Endodermal cell (in vitro differentiated cells): ENCODE data around the gene PTPRM. TPM values are rescaled to one million over a fixed set of nuclear protein-coding genes. Genes with fewer than 3 reads are reported as not detected.

Experiments used
- DNase-seq: peaks from one replicate; pipeline ENCODE4 v3.0.0-alpha.2; 2017
- H3K27ac ChIP-seq: 2 replicates; pipeline ENCODE4 v1.5.1; 2013; ENCODE audit warnings: mild to moderate bottlenecking, low read depth, low read length, moderate library complexity
- H3K27me3 ChIP-seq: 2 replicates; pipeline ENCODE4 v1.6.1; 2013; ENCODE audit warnings: mild to moderate bottlenecking, low read length, moderate library complexity; ENCODE audit not compliant: insufficient read depth, control insufficient read depth, poor library complexity, severe bottlenecking
- H3K36me3 ChIP-seq: 2 replicates; pipeline ENCODE4 v1.7.0; 2013; ENCODE audit warnings: mild to moderate bottlenecking, low read length, moderate library complexity; ENCODE audit not compliant: control insufficient read depth, insufficient read depth
- H3K4me1 ChIP-seq: one replicate; pipeline ENCODE4 v1.7.0; 2013; ENCODE audit warnings: low read length; ENCODE audit not compliant: control insufficient read depth, insufficient read depth
- H3K4me3 ChIP-seq: 2 replicates; pipeline ENCODE4 v1.5.1; 2013; ENCODE audit warnings: mild to moderate bottlenecking, low read length, moderate library complexity
- H3K9ac ChIP-seq: 2 replicates; pipeline ENCODE4 v1.6.1; 2013; ENCODE audit warnings: mild to moderate bottlenecking, low read length, moderate library complexity; ENCODE audit not compliant: poor library complexity, severe bottlenecking; ENCODE audit errors: extremely low read depth
- H3K9me3 ChIP-seq: 2 replicates; pipeline ENCODE4 v1.6.1; 2013; ENCODE audit warnings: mild to moderate bottlenecking, low read length, moderate library complexity; ENCODE audit not compliant: control insufficient read depth
- H3K27ac Mint-ChIP-seq: 2 replicates; pipeline ENCODE4 v1.8.0; 2020; ENCODE audit warnings: mixed read lengths
- H3K27me3 Mint-ChIP-seq: 2 replicates; pipeline ENCODE4 v1.8.0; 2021; ENCODE audit warnings: mild to moderate bottlenecking, mixed read lengths; ENCODE audit not compliant: insufficient read depth
- H3K36me3 Mint-ChIP-seq: 2 replicates; pipeline ENCODE4 v1.8.0; 2020; ENCODE audit warnings: low read depth, mixed read lengths
- H3K4me1 Mint-ChIP-seq: 2 replicates; pipeline ENCODE4 v1.8.0; 2020; ENCODE audit warnings: mixed read lengths
- H3K4me3 Mint-ChIP-seq: 2 replicates; pipeline ENCODE4 v1.8.0; 2020; ENCODE audit warnings: mild to moderate bottlenecking, moderate library complexity, mixed read lengths
- H3K9me3 Mint-ChIP-seq: 2 replicates; pipeline ENCODE4 v1.8.0; 2020; ENCODE audit warnings: mild to moderate bottlenecking, mixed read lengths
- CTCF ChIP-seq: fragments of 200-600 bp; sonication (generic); conservative IDR thresholded peaks from 2 replicates; pipeline ENCODE4 v1.5.0; 2021; ENCODE audit warnings: antibody characterized with exemption, mild to moderate bottlenecking
- WGBS, 2 experiments: methylation state at CpG; one replicate each; pipeline versions ENCODE4 v1.1.5 to v1.1.7; 2013; ENCODE audit warnings: missing lambda C conversion rate in 2 of 2, mixed read lengths in 1 of 2; ENCODE audit not compliant: insufficient coverage in 1 of 2, insufficient read length in 1 of 2; 5-methylcytosine and 5-hydroxymethylcytosine counted together
- total RNA-seq, 2 donors: library from RNA; stranded (reverse); fragmentation: NEBNext Ultra II Directional in 1 of 2; extraction: Animal tissue kit (Norgen Biotek cat#: 25700) in 1 of 2; gene quantifications; 2 replicates in 1 of 2; 3 replicates in 1 of 2; pipeline ENCODE4 v1.2.1, GENCODE V29; 2021

The PTPRM gene
- total RNA-seq, 2 donors from 2014 or later: 47.2 to 57.6 TPM

DNA sequence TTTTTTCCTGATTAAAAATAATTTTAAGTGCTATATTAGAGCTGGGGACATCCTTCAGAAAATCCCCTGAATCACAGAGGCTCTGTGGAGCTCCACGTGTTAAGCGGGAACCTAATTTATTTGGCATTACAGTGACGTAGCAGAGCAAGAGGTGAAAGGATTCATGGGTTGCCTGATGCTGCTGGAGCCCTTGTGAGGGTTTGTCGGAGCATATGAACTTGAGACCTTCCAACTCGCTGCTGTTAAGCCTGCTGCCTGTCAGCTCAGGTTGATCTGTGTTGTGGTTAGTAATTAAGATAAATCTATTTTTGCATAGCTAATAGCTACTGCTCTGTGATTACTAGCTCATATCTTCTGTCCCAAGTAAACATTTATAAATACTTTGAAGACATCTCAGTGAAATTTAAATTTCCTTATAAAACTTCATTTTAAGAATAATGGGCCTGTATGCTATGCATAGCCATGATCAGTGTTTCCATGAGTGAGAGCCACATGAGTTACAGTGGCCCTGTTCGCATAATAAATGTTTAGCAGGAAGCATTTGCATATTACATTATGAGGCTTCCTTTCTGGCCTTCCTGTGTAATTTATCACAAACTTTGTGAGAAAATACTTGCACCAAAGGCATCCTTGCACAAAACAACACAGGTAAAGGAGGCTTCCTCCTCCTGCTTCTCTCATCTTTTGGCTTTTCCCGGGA, 438.9 kb downstream of the PTPRM start:
- Mint-ChIP-seq H3K9me3 (no peaks in the 10 kb centered on the region), H3K27me3 (no peaks in the 10 kb centered on the region), H3K4me1 (peaks cover 11% of the 10 kb centered on the region), H3K27ac (no peak overlapping the region), H3K36me3 (no peaks in the 10 kb centered on the region), H3K4me3 (no peak overlapping the region)
- 81 to 85% methylated on average over 2 to 7 of the region's 7 CpGs for WGBS, 2 experiments
- H3K36me3 ChIP-seq: no peaks in the 10 kb centered on the region
- no peak for TF ChIP-seq CTCF
- H3K4me1 ChIP-seq: no peaks in the 10 kb centered on the region
- DNase-seq: no peak
- H3K27ac ChIP-seq: no peak overlapping the region
- no peak overlapping the region for H3K4me3 ChIP-seq
- H3K27me3 ChIP-seq: no peaks in the 10 kb centered on the region
- H3K9ac ChIP-seq: no peak overlapping the region
- H3K9me3 ChIP-seq: no peaks in the 10 kb centered on the region

DNA sequence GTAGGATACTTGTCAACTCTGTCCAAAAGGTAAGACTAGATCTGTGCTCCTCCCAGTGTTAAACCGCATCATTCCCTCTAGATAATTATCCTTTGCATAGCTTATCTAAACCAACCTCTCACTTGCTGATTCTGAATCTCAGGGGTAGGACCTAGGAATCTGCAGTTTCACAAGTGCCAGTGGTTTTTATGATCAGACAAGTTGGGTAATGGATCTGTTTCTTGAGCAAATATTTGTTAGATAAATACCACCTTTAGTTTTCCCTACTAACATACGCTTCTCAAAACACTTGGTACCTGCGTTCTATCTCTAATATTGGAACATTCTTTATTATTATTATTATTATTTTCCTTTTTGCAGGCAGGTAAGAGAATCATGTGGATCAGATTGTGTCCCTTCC, 439.9 kb downstream of the PTPRM start:
- Mint-ChIP-seq H3K4me3 (no peak overlapping the region), H3K9me3 (no peaks in the 10 kb centered on the region), H3K27ac (no peak overlapping the region), H3K36me3 (no peaks in the 10 kb centered on the region), H3K27me3 (no peaks in the 10 kb centered on the region), H3K4me1 (peaks cover 11% of the 10 kb centered on the region)
- Histone ChIP-seq H3K4me3 (no peak overlapping the region), H3K27me3 (no peaks in the 10 kb centered on the region), H3K9ac (no peak overlapping the region), H3K36me3 (no peaks in the 10 kb centered on the region), H3K27ac (no peak overlapping the region), H3K9me3 (no peaks in the 10 kb centered on the region), H3K4me1 (no peaks in the 10 kb centered on the region)
- 80 to 82% methylated on average over 1 of the region's 3 CpGs for WGBS, 2 experiments
- TF ChIP-seq CTCF: no peak
- no peak for DNase-seq

GRCh38 chr18:8008033-8008432, 440.9 kb downstream of the PTPRM start:
- Histone ChIP-seq H3K9me3 (no peaks in the 10 kb centered on the region), H3K36me3 (peaks cover 4% of the 10 kb centered on the region), H3K27me3 (no peaks in the 10 kb centered on the region), H3K27ac (no peak overlapping the region), H3K4me3 (no peak overlapping the region), H3K9ac (no peak overlapping the region), H3K4me1 (no peaks in the 10 kb centered on the region)
- no peaks in the 10 kb centered on the region for H3K9me3 Mint-ChIP-seq
- WGBS, 2 experiments: 77 to 86% methylated on average over 1 to 3 of the region's 4 CpGs
- no peak for DNase-seq
- no peaks in the 10 kb centered on the region for H3K36me3 Mint-ChIP-seq
- H3K27ac Mint-ChIP-seq: no peak overlapping the region
- peaks cover 11% of the 10 kb centered on the region for H3K4me1 Mint-ChIP-seq
- no peak for TF ChIP-seq CTCF
- no peak overlapping the region for H3K4me3 Mint-ChIP-seq
- H3K27me3 Mint-ChIP-seq: no peaks in the 10 kb centered on the region
